ENCODE results near the gene RAP1GAP2. TPM values are rescaled to one million over a fixed set of nuclear protein-coding genes. Genes with fewer than 3 reads are reported as not detected.

The RAP1GAP2 gene
- total RNA-seq, 1 donor from 2014 or later = 19.7 TPM

GRCh38 chr17:2909175-2909845 is 113.1 kb downstream of the RAP1GAP2 start:
- intact Hi-C loops (cut with micrococcal nuclease) = no loop called here

GRCh38 chr17:2909846-2910234 is 113.6 kb downstream of the RAP1GAP2 start:
- intact Hi-C loops (cut with micrococcal nuclease) = no loop called here

- intact Hi-C loops (cut with micrococcal nuclease) = no loop called here
Measured at GRCh38 chr17:2911035-2911754, 115.0 kb downstream of the RAP1GAP2 start.

GRCh38 chr17:2911755-2912111 is 115.5 kb downstream of the RAP1GAP2 start:
- intact Hi-C loops (cut with micrococcal nuclease) = no loop called here

- intact Hi-C loops (cut with micrococcal nuclease) = no loop called here
Measured at GRCh38 chr17:2912754-2913153, 116.5 kb downstream of the RAP1GAP2 start.

- intact Hi-C loops (cut with micrococcal nuclease) = no loop called here
Measured at GRCh38 chr17:2916461-2916860, 120.2 kb downstream of the RAP1GAP2 start.

- intact Hi-C loops (cut with micrococcal nuclease) = no loop called here
Measured at GRCh38 chr17:2921443-2921842, 125.2 kb downstream of the RAP1GAP2 start.

GRCh38 chr17:2924211-2924610 is 128.0 kb downstream of the RAP1GAP2 start:
- intact Hi-C loops (cut with micrococcal nuclease) = no loop called here

GRCh38 chr17:2925011-2925410 is 128.8 kb downstream of the RAP1GAP2 start:
- intact Hi-C loops (cut with micrococcal nuclease) = no loop called here

GRCh38 chr17:2926019-2926650 is 129.9 kb downstream of the RAP1GAP2 start:
- intact Hi-C loops (cut with micrococcal nuclease) = no loop called here

GRCh38 chr17:2928294-2928890 is 132.2 kb downstream of the RAP1GAP2 start:
- intact Hi-C loops (cut with micrococcal nuclease) = no loop called here

- intact Hi-C loops (cut with micrococcal nuclease) = loop anchor here (1.0 kb wide), 2 partner anchors 102 to 144 kb away; no protein-coding TSS in a partner anchor
Measured at GRCh38 chr17:2929881-2930533, 133.8 kb downstream of the RAP1GAP2 start.

- intact Hi-C loops (cut with micrococcal nuclease) = no loop called here
Measured at GRCh38 chr17:2931876-2932275, 135.6 kb downstream of the RAP1GAP2 start.

GRCh38 chr17:2932946-2933345 is 136.7 kb downstream of the RAP1GAP2 start:
- intact Hi-C loops (cut with micrococcal nuclease) = no loop called here

GRCh38 chr17:2933606-2934005 is 137.4 kb downstream of the RAP1GAP2 start:
- intact Hi-C loops (cut with micrococcal nuclease) = no loop called here

GRCh38 chr17:2935632-2936031 is 139.4 kb downstream of the RAP1GAP2 start:
- intact Hi-C loops (cut with micrococcal nuclease) = no loop called here

- intact Hi-C loops (cut with micrococcal nuclease) = no loop called here
Measured at GRCh38 chr17:2936351-2936750, 140.1 kb downstream of the RAP1GAP2 start.

GRCh38 chr17:2936771-2937321 is 140.6 kb downstream of the RAP1GAP2 start:
- intact Hi-C loops (cut with micrococcal nuclease) = no loop called here

GRCh38 chr17:2937331-2938003 is 141.2 kb downstream of the RAP1GAP2 start:
- intact Hi-C loops (cut with micrococcal nuclease) = no loop called here

- intact Hi-C loops (cut with micrococcal nuclease) = no loop called here
Measured at GRCh38 chr17:2939714-2940351, 143.6 kb downstream of the RAP1GAP2 start.

All from T-helper 1 cell treated with Interleukin-12 subunit alpha and Interleukin-12 subunit beta and Interleukin-4 antibody, amounts not matched to agents 30 ng/mL and 1 ng/mL, for 36 hours (primary cell).